ENCODE data around the gene GRIK2.

Gene GRIK2

DNA sequence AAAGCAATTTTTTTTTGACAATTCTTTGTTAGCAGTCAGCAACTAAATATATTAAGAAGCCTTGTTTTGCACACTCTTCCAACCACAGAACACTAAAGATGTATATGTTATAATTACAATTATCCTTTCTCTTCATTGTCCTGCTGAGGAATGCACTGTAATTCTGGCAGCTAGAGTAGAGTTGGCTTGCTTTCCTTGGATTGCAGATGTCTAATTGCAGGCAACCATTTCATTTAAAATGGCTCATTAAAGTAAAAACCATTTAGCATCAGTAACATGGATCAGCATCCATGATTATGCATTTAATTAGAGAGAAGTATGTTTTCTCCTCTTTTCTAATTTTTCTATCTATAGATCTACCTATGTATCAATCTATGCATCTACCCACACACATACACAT, 335.4 kb downstream of the GRIK2 start:
- DNase-seq: no peak

GRCh38 chr6:101730954-101731353, 337.4 kb downstream of the GRIK2 start:
- no peak for DNase-seq

- no peak for DNase-seq
Measured at GRCh38 chr6:101733899-101734298, 340.4 kb downstream of the GRIK2 start.

DNA sequence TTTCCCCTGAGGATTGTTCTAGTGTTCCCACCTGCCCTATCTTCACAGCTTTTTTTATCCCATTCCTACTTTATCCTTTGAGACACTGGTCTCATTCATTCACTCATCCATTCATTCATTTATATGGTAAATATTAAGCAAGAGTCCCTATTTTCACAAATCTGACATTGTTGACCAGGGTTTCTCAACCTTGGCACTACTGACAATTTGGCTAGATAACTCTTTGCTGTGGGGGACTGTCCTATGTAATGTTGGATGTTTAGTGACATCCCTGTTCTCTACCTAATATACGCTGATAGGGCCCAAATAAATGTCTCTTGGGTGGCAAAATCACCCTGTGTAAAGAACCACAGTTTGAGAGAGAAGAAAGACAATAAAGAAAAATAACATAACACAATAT, 345.0 kb downstream of the GRIK2 start:
- DNase-seq: no peak

DNA sequence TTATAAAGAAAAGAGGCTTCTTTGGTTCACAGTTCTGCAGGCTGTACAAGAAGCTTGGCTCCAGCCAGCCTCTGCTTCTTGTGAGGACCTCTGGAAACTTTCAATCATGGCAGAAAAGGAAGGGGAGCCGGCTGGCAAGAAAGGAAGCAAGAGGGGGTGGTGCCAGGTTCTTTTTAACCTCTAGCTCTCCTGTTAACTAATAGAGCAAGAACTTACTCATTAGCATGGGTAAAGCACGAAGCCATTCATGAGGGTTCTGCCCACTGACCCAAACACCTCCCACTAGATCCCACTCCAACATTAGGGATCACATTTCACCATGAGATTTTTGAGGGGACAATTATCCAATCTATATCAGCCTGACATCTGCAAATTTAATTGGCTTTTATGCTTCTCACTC, 347.1 kb downstream of the GRIK2 start:
- DNase-seq: no peak

DNA sequence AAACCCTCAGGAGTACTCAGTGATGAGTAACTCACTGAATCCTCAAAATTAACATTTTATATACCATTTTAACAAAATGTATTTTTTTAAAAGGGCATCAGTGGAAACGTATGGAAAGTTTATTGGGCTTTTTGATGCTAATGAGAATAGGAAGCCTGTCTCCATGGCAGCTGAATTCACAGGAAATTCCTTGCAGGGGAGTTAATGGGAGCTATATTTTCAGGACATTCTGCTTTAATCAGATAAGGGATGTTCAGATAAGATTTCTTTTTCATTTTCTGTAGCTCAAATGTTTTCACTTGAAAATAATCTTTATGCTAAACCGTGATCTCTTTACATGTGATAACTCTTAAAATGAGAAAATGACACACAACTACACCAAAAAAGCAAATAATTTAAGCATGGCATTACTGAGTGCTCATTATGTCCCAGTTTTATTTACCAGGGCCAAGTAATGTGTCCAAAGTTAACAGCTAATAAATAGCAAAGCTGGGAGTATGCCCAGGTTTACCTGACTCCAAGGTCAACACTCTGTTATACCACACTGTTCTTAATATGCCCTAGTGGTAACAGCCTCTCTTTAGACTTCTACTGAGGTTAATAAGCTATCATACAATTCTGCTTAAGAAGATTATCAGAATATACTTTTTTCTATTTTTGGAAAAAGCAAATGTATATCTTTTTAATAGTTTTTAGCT, 348.1 kb downstream of the GRIK2 start:
- DNase-seq: no peak

- DNase-seq: no peak
Measured at GRCh38 chr6:101747160-101747559, 353.7 kb downstream of the GRIK2 start.

GRCh38 chr6:101747716-101748115, 354.2 kb downstream of the GRIK2 start:
- no peak for DNase-seq

DNA sequence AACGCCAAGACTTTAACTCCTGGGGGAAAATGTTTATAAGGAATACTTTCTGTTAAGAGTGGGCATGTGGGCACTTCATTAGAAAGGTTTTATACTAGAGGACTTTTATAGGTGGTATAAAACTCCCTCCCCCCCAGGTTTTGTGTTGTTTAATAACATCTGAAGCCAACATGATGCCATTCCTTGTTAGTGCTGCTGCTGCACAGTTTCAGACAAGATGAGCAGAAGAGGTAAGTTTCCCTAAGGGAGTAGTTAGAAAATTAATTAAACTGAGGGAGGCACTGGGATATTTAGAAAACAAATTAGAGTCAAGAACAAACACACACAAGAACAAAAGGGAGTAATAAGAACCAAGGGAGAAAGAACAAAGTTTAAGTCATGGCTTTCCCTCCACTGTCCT, 362.4 kb downstream of the GRIK2 start:
- DNase-seq: no peak

- no peak for DNase-seq
Measured at GRCh38 chr6:101758368-101758767, 364.9 kb downstream of the GRIK2 start.

- no peak for DNase-seq
Measured at GRCh38 chr6:101760843-101761621, 367.5 kb downstream of the GRIK2 start.

GRCh38 chr6:101762851-101763250, 369.3 kb downstream of the GRIK2 start:
- DNase-seq: no peak

- DNase-seq: no peak
Measured at GRCh38 chr6:101765281-101765680, 371.8 kb downstream of the GRIK2 start.

GRCh38 chr6:101770116-101770515, 376.6 kb downstream of the GRIK2 start:
- no peak for DNase-seq

GRCh38 chr6:101776919-101777350, 383.4 kb downstream of the GRIK2 start:
- no peak for DNase-seq

DNA sequence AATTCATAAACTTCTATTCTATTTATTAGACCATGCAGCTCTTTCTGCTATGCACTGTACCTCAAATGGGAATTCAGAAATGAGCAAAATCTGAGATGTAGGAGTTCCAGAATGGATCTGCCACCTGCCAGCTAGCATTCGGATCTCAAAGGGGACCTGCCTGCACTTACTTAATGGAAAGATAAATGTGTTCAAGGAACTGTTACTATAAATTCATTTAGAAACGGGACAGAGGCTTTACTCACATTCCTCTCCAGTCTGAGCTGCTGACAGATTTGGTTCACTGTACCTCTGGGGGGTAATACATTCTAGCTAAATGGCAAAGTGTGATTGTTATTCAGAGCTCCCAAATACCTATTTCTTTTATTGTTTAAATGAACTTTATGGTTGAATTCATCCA, 384.1 kb downstream of the GRIK2 start:
- no peak for DNase-seq

- no peak for DNase-seq
Measured at GRCh38 chr6:101779051-101779844, 385.7 kb downstream of the GRIK2 start.

DNA sequence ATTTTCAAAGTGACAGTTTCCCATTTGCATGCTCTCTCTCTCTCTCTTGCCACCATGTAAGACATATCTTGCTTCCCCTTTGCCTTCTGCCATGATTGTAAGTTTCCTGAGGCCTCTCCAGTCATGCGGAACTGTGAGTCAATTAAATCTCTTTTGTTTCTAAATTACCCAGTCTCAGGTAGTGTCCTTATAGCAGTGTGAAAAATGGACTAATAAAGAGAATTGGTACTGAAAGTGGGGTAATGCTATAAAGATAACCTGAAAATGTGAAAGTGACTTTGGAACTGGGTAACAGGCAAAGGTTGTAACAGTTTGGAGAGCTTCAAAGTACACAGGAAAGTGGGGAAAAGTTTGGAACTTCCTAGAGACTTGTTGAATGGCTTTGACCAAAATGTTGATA, 389.8 kb downstream of the GRIK2 start:
- DNase-seq: no peak

- DNase-seq: no peak
Measured at GRCh38 chr6:101784094-101784493, 390.6 kb downstream of the GRIK2 start.

GRCh38 chr6:101799531-101799930, 406.0 kb downstream of the GRIK2 start:
- no peak for DNase-seq

GRCh38 chr6:101800598-101800997, 407.1 kb downstream of the GRIK2 start:
- DNase-seq: no peak

DNA sequence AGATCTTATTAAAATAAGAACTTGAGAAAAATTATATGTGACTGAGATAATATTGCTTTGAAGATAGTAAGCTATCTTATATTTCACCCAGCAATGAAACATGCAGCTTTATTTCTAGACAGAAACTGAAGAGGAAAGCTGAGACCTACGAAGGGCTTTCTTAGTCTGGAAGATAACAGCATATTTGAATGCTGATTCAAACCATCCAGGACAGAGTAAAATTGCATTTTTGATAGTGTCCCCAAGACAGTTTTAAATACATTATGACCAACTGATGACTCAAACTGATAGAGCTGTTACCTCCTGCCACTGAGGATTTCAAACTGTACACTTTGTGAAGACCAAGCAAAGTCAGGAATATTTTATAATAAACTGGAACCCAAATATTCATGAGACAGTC, 409.6 kb downstream of the GRIK2 start:
- DNase-seq: no peak

DNA sequence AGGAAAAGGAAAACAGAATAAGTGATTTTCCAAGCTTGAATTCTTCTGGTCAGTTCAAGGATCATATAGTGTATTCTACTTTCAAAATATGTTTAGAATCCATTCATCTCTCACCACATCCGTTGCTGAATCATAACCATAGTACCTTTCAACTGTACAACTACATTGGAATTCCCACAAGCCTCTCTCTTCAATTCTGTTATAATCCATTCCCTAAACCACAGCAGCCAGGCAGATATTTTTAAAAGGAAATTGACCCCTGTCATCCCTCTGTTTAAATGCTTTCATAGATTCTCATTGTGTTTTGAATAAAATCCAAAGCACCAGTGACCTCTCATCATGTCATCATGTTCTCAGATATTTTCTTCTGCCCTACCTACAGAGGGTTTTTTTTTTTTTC, 412.7 kb downstream of the GRIK2 start:
- DNase-seq: no peak

DNA sequence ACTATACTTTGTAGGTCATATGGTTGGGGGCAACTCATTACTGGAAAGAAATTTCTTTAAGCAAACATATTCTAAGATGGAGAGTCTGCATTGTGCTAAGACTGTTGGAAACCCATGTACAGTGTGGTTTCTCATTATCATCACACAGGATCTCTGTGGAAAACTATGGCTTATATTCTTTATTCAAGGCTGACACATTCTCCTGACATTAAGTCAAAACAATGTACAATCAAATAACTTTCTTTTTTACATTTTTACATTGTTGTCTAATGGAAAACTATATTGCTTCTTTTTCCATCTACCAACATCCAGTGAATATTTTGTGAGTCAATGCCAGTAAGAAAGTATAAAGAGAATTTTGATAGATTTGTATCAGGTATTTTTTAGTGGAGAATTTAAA, 417.6 kb downstream of the GRIK2 start:
- DNase-seq: no peak

All from CD4-positive, alpha-beta T cell treated with Interleukin-17A for 1 hour (primary cell).